Measurements from ENCODE around the gene ANKRD24. TPM values are rescaled to one million over a fixed set of nuclear protein-coding genes. Genes with fewer than 3 reads are reported as not detected.

The ANKRD24 gene
- total RNA-seq (2021; ENCODE audit: unreplicated experiment): 0.26 TPM
- 0.39 TPM for polyA plus RNA-seq (2012; ENCODE audit: insufficient read length)
- percentile 22 among the genes with signal in this experiment for Bru-seq, nascent RNA
- percentile 24 among the genes with signal in this experiment for BruChase-seq, experiment 1, labeled RNA remaining after a 2-hour chase
- BruChase-seq, experiment 2, labeled RNA remaining after a 6-hour chase: percentile 30 among the genes with signal in this experiment
- long read RNA-seq: 0 reads

DNA sequence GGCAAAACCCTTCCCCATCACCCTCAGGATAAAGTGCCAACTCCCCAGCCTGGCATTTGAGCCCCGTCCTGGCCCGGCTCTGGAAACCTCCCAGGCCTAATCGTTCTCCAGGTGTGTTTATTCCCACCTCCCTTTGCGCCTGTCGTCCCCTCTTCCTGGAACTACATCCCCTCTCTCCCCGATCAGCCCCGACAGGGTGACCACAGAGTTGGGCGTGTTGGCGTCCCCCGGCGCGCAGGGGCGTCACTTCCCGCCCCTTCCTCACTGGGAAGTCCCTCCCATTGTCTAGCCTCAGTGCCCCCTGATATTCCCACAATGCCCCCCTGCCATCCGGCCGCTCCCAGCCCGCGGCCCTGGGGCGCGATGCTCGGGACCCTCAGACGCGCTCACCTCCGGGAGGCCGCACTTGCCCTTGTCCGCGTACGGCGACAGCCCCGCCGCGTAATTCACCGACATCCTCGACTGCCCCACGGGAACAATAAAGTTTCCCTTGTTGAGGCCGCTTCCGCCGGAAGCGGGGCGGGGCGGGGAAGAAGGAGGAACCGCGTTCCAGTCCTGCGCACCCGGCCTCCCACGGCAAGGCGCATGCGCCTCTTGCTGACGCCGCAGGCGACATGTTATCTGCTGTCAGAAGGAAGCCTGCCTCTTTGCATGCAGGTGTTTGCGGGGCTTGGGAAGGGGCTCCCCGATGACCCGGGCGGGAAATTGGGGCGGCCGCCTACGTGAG is at the start of gene ANKRD24, which contains the start of gene SIRT6:
Gene ANKRD24 (plus strand): TSS at position 606 of the 727 bp plus-strand sequence. CDS start 3,737 bp downstream, outside the sequence.
Gene SIRT6 (minus strand): TSS at position 480 of the 727 bp plus-strand sequence. CDS start 24 bp downstream, at position 456.
- CTCF ChIA-PET: no interaction called here
- intact Hi-C loops (cut with micrococcal nuclease; ENCODE audit: unreplicated experiment): no loop called here
- ATAC-seq (peak; percentile 88), DNase-seq (ENCODE audit: low read depth, low spot score) (peak; percentile 51)
- POLR2A ChIA-PET: interaction anchor here (0.6 kb wide), 1 partner anchor 1716 kb away, joined by 3 read pairs; no protein-coding TSS in a partner anchor
- BruUV-seq (replicated peaks): no TSS peak
- Histone ChIP-seq H3K27me3 (ENCODE audit: control insufficient read depth, insufficient read depth, low read length) (no peaks in the 10 kb centered on the region), H3K36me3 (ENCODE audit: control insufficient read depth, insufficient read depth, low read length) (peaks cover 3% of the 10 kb centered on the region; the same call in 1 of the 2 replicates), H3K27ac (ENCODE audit: low read length) (peak within 1 kb of the TSS; percentile 83), H3K4me3 (ENCODE audit: low read depth in 2 of 2, low read length in 2 of 2) (peak within 1 kb of the TSS; percentile 70 to 84), H3K9me3 (ENCODE audit: control insufficient read depth, insufficient read depth, low read depth, low read length) (no peaks in the 10 kb centered on the region), H3K4me1 (ENCODE audit: control insufficient read depth, insufficient read depth, low read length) (no peaks in the 10 kb centered on the region; the same call in none of the 2 replicates)
- in situ Hi-C loops (cut with HindIII; ENCODE audit: low pct_unique_long_range_greater_than_20kb, low sequenced_read_pairs): no loop called here
- TF ChIP-seq REST (IDR thresholded peaks at IDR 0.05; ENCODE audit: insufficient read depth in 1 of 2, low read depth in 2 of 2, low read length in 1 of 2): no peak
- TF ChIP-seq POLR2AphosphoS5 (IDR thresholded peaks at IDR 0.05; ENCODE audit: low read depth, low read length): peak; percentile 53; the same call in 1 of the 2 replicates
- no peak for TF ChIP-seq CTCF (IDR thresholded peaks at IDR 0.05)
- TF ChIP-seq TCF7L2 (IDR thresholded peaks at IDR 0.05; ENCODE audit: low read depth, low read length): no peak
- 0 out of 2 replicates have a peak, but pooled peaks have one; percentile 83 for TF ChIP-seq SIN3A (IDR thresholded peaks at IDR 0.05; ENCODE audit: borderline replicate concordance, insufficient read depth, low read depth, low read length)

DNA sequence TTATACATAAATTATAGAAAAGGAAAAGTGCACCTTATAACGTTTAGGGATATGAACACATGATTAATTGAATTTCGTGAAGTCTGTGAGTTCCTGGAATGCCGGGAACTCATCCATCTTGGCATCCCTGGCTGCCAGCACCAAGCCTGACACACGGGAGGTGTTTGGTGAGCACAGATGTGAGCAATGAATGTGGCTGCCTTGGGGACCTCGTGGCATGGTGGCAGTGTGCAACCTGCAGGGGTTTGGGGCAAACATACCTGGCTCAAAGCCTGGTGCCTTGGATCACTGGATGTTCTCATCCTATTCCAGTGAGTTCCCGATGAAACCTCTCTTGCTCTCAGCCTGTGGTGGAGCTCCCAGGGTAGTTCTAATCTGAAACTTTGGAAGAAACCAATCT is 48.1 kb upstream of the ANKRD24 start:
- BruUV-seq (replicated peaks): no TSS peak
- H3K27ac ChIP-seq (ENCODE audit: low read length): no peak overlapping the region

More for the DNA sequence above, 48.1 kb upstream of the ANKRD24 start:
- Histone ChIP-seq H3K27me3 (ENCODE audit: control insufficient read depth, insufficient read depth, low read length) (no peaks in the 10 kb centered on the region), H3K9me3 (ENCODE audit: control insufficient read depth, insufficient read depth, low read depth, low read length) (no peaks in the 10 kb centered on the region), H3K4me1 (ENCODE audit: control insufficient read depth, insufficient read depth, low read length) (peaks cover 12% of the 10 kb centered on the region), H3K36me3 (ENCODE audit: control insufficient read depth, insufficient read depth, low read length) (no peaks in the 10 kb centered on the region), H3K4me3 (ENCODE audit: low read depth in 2 of 2, low read length in 2 of 2) (no peak overlapping the region)
- intact Hi-C loops (cut with micrococcal nuclease; ENCODE audit: unreplicated experiment): no loop called here
- in situ Hi-C loops (cut with HindIII; ENCODE audit: low pct_unique_long_range_greater_than_20kb, low sequenced_read_pairs): no loop called here
- ChIA-PET POLR2A (no interaction called here), CTCF (no interaction called here)
- TF ChIP-seq REST (IDR thresholded peaks at IDR 0.05; ENCODE audit: insufficient read depth in 1 of 2, low read depth in 2 of 2, low read length in 1 of 2) (no peak), CTCF (IDR thresholded peaks at IDR 0.05) (no peak), POLR2AphosphoS5 (IDR thresholded peaks at IDR 0.05; ENCODE audit: low read depth, low read length) (no peak), SIN3A (IDR thresholded peaks at IDR 0.05; ENCODE audit: borderline replicate concordance, insufficient read depth, low read depth, low read length) (no peak), TCF7L2 (IDR thresholded peaks at IDR 0.05; ENCODE audit: low read depth, low read length) (no peak)
- DNase-seq (ENCODE audit: low read depth, low spot score) (no peak), ATAC-seq (no peak)
